ENCODE measurements around the gene KCNQ4.

The KCNQ4 gene

DNA sequence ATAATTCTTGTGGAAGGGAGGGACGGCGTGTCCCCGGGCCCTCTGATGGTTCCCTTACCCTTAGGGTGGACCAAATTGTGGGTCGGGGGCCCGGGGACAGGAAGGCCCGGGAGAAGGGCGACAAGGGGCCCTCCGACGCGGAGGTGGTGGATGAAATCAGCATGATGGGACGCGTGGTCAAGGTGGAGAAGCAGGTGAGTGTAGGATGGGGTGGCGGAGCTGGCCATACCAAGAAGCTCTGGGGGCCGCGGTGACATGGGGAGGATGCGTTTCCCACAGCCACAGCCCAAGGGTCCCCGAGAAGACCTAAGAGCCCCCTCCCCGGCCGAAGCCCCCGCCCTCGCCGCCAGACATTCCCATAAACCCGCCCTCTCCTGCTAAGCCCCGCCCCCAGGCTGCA is 54.0 kb downstream of the KCNQ4 start:
- DNase-seq (ENCODE audit: low spot score) (no peak), ATAC-seq (ENCODE audit: low read depth) (no peak)
- H3K9me3 ChIP-seq (ENCODE audit: severe bottlenecking) = no peaks in the 10 kb centered on the region
- TF ChIP-seq, protein P1, sequence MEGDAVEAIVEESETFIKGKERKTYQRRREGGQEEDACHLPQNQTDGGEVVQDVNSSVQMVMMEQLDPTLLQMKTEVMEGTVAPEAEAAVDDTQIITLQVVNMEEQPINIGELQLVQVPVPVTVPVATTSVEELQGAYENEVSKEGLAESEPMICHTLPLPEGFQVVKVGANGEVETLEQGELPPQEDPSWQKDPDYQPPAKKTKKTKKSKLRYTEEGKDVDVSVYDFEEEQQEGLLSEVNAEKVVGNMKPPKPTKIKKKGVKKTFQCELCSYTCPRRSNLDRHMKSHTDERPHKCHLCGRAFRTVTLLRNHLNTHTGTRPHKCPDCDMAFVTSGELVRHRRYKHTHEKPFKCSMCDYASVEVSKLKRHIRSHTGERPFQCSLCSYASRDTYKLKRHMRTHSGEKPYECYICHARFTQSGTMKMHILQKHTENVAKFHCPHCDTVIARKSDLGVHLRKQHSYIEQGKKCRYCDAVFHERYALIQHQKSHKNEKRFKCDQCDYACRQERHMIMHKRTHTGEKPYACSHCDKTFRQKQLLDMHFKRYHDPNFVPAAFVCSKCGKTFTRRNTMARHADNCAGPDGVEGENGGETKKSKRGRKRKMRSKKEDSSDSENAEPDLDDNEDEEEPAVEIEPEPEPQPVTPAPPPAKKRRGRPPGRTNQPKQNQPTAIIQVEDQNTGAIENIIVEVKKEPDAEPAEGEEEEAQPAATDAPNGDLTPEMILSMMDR (IDR thresholded peaks at IDR 0.05; ENCODE audit: poor library complexity, severe bottlenecking) = no peak
- H3K36me3 ChIP-seq (ENCODE audit: low read depth) = no peaks in the 10 kb centered on the region
- no peak overlapping the region for H3K4me3 ChIP-seq (ENCODE audit: severe bottlenecking)
- H3K27me3 ChIP-seq (ENCODE audit: insufficient read depth, poor library complexity, severe bottlenecking) = no peaks in the 10 kb centered on the region
- no peak overlapping the region for H3K27ac ChIP-seq (ENCODE audit: poor library complexity, severe bottlenecking)
- H3K4me1 ChIP-seq (ENCODE audit: insufficient read depth, poor library complexity, severe bottlenecking) = no peaks in the 10 kb centered on the region

DNA sequence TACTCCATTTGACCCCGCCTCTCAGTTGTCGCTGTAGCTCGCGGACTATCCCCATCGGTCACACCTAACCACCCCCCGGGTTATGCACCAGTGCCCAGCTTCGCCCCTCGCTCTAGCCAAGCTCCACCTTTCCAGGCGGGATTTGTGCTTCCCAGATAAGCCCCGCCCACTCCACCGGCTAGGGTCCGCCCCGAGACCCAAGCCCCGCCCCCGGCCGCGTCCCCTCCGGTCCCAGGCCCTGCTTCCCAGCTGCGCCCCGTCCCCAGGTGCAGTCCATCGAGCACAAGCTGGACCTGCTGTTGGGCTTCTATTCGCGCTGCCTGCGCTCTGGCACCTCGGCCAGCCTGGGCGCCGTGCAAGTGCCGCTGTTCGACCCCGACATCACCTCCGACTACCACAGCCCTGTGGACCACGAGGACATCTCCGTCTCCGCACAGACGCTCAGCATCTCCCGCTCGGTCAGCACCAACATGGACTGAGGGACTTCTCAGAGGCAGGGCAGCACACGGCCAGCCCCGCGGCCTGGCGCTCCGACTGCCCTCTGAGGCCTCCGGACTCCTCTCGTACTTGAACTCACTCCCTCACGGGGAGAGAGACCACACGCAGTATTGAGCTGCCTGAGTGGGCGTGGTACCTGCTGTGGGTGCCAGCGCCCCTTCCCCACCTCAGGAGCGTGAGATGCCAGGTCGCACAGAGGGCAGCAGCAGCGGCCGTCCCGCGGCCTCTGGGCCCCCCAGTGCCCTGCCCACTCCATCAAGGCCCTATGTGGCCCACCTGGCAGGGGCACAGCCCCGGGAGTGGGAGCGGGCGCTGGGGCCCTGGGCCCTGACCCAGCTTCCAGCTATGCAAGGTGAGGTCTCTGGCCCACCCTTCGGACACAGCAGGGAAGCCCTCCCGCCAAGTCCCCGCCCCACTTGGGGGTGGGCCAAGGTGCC is 54.7 kb downstream of the KCNQ4 start:
- H3K9me3 ChIP-seq (ENCODE audit: severe bottlenecking) = no peaks in the 10 kb centered on the region
- TF ChIP-seq, protein P1 (IDR thresholded peaks at IDR 0.05; ENCODE audit: poor library complexity, severe bottlenecking) = no peak
- no peak for DNase-seq (ENCODE audit: low spot score)
- H3K27me3 ChIP-seq (ENCODE audit: insufficient read depth, poor library complexity, severe bottlenecking) = no peaks in the 10 kb centered on the region
- no peak overlapping the region for H3K4me3 ChIP-seq (ENCODE audit: severe bottlenecking)
- H3K27ac ChIP-seq (ENCODE audit: poor library complexity, severe bottlenecking) = no peak overlapping the region
- no peak for ATAC-seq (ENCODE audit: low read depth)
- no peaks in the 10 kb centered on the region for H3K4me1 ChIP-seq (ENCODE audit: insufficient read depth, poor library complexity, severe bottlenecking)
- H3K36me3 ChIP-seq (ENCODE audit: low read depth) = no peaks in the 10 kb centered on the region

DNA sequence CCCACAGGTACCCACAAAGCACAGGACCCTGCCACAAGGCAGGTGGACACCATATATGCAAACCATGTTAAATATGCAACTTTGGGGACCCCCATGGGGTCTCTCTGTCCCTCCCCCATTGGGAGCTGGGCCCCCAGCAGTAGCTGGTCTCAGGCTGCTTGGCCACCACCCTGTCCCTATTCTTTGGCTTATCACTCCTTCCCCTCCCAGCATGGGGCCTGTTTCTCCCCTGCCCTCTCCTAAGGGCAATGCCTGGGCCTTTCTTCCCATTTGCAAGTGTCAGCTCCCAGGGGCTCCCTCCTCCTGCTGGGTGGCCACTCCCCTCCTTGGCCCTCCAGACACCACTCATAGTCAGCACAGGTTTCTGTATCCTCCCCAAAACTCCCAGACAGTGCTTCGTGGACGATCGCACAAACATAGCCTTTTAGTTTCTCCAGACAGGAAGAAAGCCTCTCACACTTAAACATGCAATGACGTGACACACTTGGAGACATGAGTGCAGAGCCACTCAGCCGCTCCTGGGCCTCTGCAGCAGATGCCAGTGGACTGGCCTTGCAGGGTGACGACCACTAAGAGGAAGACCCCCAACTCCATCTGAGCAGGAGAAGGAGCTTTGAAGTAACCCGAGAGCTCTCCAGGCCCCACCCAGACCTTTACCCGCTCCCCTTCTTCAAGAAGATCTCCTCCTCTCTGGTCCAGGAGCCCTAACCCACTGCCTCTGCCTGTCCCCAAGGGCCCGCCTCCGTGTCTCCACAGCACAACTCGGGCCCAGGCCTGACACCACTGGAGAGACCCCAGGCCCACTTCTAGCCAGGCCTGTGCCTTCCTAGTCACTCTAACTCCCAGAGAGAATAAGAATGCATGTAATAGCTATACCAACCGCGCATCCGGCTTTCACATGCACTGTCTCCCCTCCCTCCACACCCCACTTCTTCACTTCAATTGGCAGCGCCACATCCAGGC is 55.7 kb downstream of the KCNQ4 start:
- Histone ChIP-seq H3K9me3 (ENCODE audit: severe bottlenecking) (no peaks in the 10 kb centered on the region), H3K4me1 (ENCODE audit: insufficient read depth, poor library complexity, severe bottlenecking) (no peaks in the 10 kb centered on the region), H3K27ac (ENCODE audit: poor library complexity, severe bottlenecking) (no peak overlapping the region), H3K4me3 (ENCODE audit: severe bottlenecking) (no peak overlapping the region), H3K36me3 (ENCODE audit: low read depth) (no peaks in the 10 kb centered on the region), H3K27me3 (ENCODE audit: insufficient read depth, poor library complexity, severe bottlenecking) (no peaks in the 10 kb centered on the region)
- TF ChIP-seq, protein P1 (IDR thresholded peaks at IDR 0.05; ENCODE audit: poor library complexity, severe bottlenecking) = no peak
- ATAC-seq (ENCODE audit: low read depth) = no peak; the same call in 2 of the 3 replicates
- no peak for DNase-seq (ENCODE audit: low spot score)

DNA sequence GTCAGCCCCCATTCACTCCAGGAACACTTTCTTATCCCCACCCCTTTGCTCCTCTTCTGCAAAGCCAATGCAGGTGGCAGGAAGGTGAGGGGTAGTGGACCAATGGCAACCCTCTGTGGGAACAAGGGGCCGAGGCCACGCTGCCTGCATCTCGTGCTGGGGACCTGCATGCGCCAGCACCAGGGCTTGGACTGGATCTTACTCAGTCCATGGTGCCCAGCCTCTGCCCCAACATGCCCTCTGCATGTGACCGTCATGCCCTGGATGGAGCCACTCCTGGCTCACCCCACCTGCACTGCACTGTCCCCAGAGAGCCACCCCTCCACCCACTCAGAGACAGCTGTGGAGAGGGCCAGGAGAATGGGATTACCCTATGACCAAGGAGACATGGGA is 56.4 kb downstream of the KCNQ4 start:
- H3K27ac ChIP-seq (ENCODE audit: poor library complexity, severe bottlenecking) = no peak overlapping the region
- ATAC-seq (ENCODE audit: low read depth) (no peak), DNase-seq (ENCODE audit: low spot score) (no peak)
- no peaks in the 10 kb centered on the region for H3K4me1 ChIP-seq (ENCODE audit: insufficient read depth, poor library complexity, severe bottlenecking)
- H3K36me3 ChIP-seq (ENCODE audit: low read depth) = no peaks in the 10 kb centered on the region
- no peaks in the 10 kb centered on the region for H3K27me3 ChIP-seq (ENCODE audit: insufficient read depth, poor library complexity, severe bottlenecking)
- TF ChIP-seq, protein P1 (IDR thresholded peaks at IDR 0.05; ENCODE audit: poor library complexity, severe bottlenecking) = no peak
- H3K9me3 ChIP-seq (ENCODE audit: severe bottlenecking) = no peaks in the 10 kb centered on the region
- H3K4me3 ChIP-seq (ENCODE audit: severe bottlenecking) = no peak overlapping the region
